ENCODE results near the gene ADSS1. TPM values are rescaled to one million over a fixed set of nuclear protein-coding genes. Genes with fewer than 3 reads are reported as not detected.

ADSS1 gene
- total and polyA plus RNA-seq, 8 donors: 3.5 to 6.8 (median 5.5) TPM

DNA sequence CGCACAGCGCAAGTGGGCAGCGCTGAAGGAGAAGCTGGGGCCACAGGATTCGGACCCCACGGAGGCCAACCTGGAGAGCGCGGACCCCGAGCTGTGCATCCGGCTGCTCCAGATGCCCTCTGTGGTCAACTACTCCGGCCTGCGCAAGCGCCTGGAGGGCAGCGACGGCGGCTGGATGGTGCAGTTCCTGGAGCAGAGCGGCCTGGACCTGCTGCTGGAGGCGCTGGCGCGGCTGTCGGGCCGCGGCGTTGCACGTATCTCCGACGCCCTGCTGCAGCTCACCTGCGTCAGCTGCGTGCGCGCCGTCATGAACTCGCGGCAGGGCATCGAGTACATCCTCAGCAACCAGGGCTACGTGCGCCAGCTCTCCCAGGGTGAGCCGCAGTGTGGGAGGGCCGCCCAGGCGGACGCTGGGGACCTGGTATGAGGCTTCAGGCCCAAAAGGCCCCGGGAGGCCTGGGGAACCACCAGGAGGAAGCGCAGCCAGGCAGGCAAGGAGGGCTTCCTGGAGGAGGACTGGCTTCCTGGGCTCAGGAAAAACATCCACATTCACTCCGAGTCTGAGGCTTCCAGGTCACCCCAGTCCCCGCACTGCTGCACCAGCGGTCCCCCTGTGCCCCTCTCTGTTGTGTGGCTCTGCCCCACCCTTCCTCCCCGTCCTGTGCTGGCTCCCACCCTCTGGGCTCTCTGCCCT is 22.5 kb upstream of the ADSS1 start:
- no peaks in the 10 kb centered on the region for H3K9me3 ChIP-seq
- no peak for ATAC-seq
- TF ChIP-seq, protein P1, sequence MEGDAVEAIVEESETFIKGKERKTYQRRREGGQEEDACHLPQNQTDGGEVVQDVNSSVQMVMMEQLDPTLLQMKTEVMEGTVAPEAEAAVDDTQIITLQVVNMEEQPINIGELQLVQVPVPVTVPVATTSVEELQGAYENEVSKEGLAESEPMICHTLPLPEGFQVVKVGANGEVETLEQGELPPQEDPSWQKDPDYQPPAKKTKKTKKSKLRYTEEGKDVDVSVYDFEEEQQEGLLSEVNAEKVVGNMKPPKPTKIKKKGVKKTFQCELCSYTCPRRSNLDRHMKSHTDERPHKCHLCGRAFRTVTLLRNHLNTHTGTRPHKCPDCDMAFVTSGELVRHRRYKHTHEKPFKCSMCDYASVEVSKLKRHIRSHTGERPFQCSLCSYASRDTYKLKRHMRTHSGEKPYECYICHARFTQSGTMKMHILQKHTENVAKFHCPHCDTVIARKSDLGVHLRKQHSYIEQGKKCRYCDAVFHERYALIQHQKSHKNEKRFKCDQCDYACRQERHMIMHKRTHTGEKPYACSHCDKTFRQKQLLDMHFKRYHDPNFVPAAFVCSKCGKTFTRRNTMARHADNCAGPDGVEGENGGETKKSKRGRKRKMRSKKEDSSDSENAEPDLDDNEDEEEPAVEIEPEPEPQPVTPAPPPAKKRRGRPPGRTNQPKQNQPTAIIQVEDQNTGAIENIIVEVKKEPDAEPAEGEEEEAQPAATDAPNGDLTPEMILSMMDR (IDR thresholded peaks at IDR 0.05): no peak
- WGBS, 2 donors: 92% methylated on average over 44 to 46 of the region's 46 CpGs
- no peak overlapping the region for H3K4me3 ChIP-seq
- intact Hi-C loops (cut with DNase I): loop anchor here in 1 of 3 donors (10.0 kb wide), 1 partner anchor 47 kb away; no protein-coding TSS in a partner anchor
- FAIRE-seq: no peak
- H3K4me1 ChIP-seq: no peaks in the 10 kb centered on the region
- DNase-seq: no peak
- no peaks in the 10 kb centered on the region for H3K27me3 ChIP-seq
- no peak overlapping the region for H3K27ac ChIP-seq
- H3K36me3 ChIP-seq: peaks cover 0 to 7% (median 2%) of the 10 kb centered on the region in 3 donors

DNA sequence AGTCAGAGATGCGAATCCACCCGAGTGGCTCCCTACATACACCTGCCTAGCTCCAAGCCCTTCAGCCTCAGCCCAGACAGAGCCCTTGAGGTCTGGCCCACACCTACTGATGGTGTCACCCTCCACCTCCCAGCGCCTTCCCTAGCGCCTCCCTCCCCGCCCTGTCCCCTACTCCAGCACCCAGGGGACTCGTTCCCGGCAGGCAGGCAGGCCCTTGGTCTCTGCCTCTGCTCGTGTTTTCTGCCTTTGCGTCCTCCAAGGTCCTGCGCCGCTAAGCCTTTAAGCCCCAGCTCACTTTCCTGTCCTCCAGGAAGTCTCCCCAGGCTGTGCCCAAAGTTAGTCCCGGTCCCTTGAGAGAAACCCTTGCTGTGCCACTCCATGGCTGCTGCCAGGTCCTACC is 21.9 kb upstream of the ADSS1 start:
- H3K9me3 ChIP-seq: no peaks in the 10 kb centered on the region
- no peaks in the 10 kb centered on the region for H3K4me1 ChIP-seq
- intact Hi-C loops (cut with DNase I): loop anchor here in 1 of 3 donors (10.0 kb wide), 1 partner anchor 47 kb away; no protein-coding TSS in a partner anchor
- TF ChIP-seq, protein P1 (IDR thresholded peaks at IDR 0.05): no peak
- ATAC-seq (no peak), FAIRE-seq (no peak), DNase-seq (no peak)
- H3K4me3 ChIP-seq: no peak overlapping the region
- no peak overlapping the region for H3K27ac ChIP-seq
- peaks cover 0 to 7% (median 2%) of the 10 kb centered on the region in 3 donors for H3K36me3 ChIP-seq
- H3K27me3 ChIP-seq: no peaks in the 10 kb centered on the region
- WGBS, 2 donors: 84 to 86% methylated on average over 12 of the region's 12 CpGs

DNA sequence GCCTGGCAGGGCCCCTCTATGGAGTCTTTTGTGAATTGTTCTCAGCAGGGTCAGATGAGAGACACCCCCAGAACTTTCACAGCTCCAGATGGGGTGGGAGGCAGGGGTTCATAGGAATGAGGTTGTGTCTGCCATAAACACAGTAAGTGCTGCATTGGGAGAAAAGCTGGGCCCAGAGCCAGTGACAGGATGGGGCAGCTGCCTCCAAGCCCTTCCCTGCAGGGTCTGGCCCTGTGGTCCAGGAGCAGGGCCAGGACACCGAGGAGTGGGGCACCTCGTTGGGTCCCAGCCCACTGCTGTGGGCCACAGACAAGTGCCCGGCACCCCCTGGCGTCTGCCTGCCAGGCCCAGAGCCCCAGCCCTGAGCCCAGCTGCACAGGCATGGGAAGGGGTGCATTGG is 21.4 kb upstream of the ADSS1 start:
- Histone ChIP-seq H3K27ac (no peak overlapping the region), H3K4me3 (no peak overlapping the region), H3K36me3 (peaks cover 0 to 7% (median 2%) of the 10 kb centered on the region in 3 donors), H3K4me1 (no peaks in the 10 kb centered on the region), H3K9me3 (no peaks in the 10 kb centered on the region), H3K27me3 (no peaks in the 10 kb centered on the region)
- TF ChIP-seq, protein P1 (IDR thresholded peaks at IDR 0.05): no peak
- DNase-seq (no peak), FAIRE-seq (no peak), ATAC-seq (no peak)
- intact Hi-C loops (cut with DNase I): loop anchor here in 1 of 3 donors (10.0 kb wide), 1 partner anchor 48 kb away; no protein-coding TSS in a partner anchor
- 88 to 93% methylated on average over 4 of the region's 4 CpGs for WGBS, 2 donors

DNA sequence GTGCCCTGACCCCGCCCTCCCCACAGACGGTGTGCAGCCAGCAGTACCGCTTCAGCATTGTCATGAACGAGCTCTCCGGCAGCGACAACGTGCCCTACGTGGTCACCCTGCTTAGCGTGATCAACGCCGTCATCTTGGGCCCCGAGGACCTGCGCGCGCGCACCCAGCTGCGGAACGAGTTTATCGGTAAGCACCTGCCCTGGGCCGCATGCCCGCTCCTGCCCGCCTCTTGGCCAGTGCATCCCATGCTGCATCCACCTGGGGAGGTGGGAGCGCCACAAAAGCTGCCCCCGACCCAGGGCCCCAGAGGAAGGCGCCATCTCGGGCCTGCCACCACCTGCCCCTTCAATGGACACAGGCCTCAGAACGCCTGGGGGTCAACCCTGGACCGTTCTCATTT is 20.8 kb upstream of the ADSS1 start:
- Histone ChIP-seq H3K27me3 (no peaks in the 10 kb centered on the region), H3K4me3 (no peak overlapping the region), H3K9me3 (no peaks in the 10 kb centered on the region), H3K36me3 (peaks cover 0 to 7% (median 2%) of the 10 kb centered on the region in 3 donors), H3K4me1 (no peaks in the 10 kb centered on the region), H3K27ac (no peak overlapping the region)
- FAIRE-seq (no peak), ATAC-seq (no peak), DNase-seq (no peak)
- intact Hi-C loops (cut with DNase I): loop anchor here in 1 of 3 donors (10.0 kb wide), 1 partner anchor 48 kb away; no protein-coding TSS in a partner anchor
- 96 to 97% methylated on average over 28 of the region's 28 CpGs for WGBS, 2 donors
- TF ChIP-seq, protein P1 (IDR thresholded peaks at IDR 0.05): no peak

DNA sequence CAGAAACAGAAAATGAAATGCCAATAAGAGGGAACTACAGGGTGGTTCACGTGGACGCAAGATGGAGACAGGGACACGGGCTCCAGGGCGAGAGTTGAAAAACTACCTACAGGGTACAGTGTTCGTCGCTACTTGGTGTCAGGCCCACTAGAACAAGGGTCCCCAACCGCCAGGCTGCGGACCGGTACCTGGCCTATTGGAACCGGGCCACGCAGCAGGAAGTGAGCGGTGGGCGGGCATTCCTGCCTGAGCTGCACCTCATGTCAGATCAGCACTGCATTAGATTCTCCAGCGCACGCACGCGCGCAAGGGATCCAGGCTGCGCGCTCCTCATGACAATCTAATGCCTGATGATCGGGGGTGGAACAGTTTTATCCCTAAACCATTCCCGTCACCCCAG is 19.8 kb upstream of the ADSS1 start:
- Histone ChIP-seq H3K4me1 (no peaks in the 10 kb centered on the region), H3K9me3 (no peaks in the 10 kb centered on the region), H3K4me3 (no peak overlapping the region), H3K27me3 (no peaks in the 10 kb centered on the region), H3K36me3 (peaks cover 0 to 7% (median 2%) of the 10 kb centered on the region in 3 donors), H3K27ac (no peak overlapping the region)
- intact Hi-C loops (cut with DNase I): loop anchor here in 1 of 3 donors (10.0 kb wide), 1 partner anchor 49 kb away; no protein-coding TSS in a partner anchor
- TF ChIP-seq, protein P1 (IDR thresholded peaks at IDR 0.05): no peak
- no peak for ATAC-seq
- DNase-seq: no peak
- WGBS, 2 donors: 97 to 98% methylated on average over 22 of the region's 22 CpGs
- no peak for FAIRE-seq
